Fibroblast of lung (primary cell): ENCODE data around the gene UBE3D. TPM values are rescaled to one million over a fixed set of nuclear protein-coding genes. Genes with fewer than 3 reads are reported as not detected.

ENCODE experiments used
- DNase-seq, 2 donors: peaks; one replicate each; pipeline versions ENCODE4 v3.0.0 to v3.0.0-alpha.2; 2010; ENCODE audit warnings: low read depth in 2 of 2
- H2AFZ ChIP-seq: 2 replicates; pipeline ENCODE4 v1.5.1; 2012; ENCODE audit warnings: low read length, control low read depth, inconsistent platforms
- H3K27ac ChIP-seq: 2 replicates; pipeline ENCODE4 v1.5.1; 2011; ENCODE audit warnings: low read length, control low read depth; ENCODE audit not compliant: insufficient read depth
- H3K27me3 ChIP-seq: 2 replicates; pipeline ENCODE4 v1.5.1; 2011; ENCODE audit warnings: mild to moderate bottlenecking, low read length; ENCODE audit not compliant: control insufficient read depth, insufficient read depth
- H3K36me3 ChIP-seq: 2 replicates; pipeline ENCODE4 v1.5.1; 2011; ENCODE audit warnings: low read length; ENCODE audit not compliant: control insufficient read depth, insufficient read depth
- H3K4me1 ChIP-seq: 2 replicates; pipeline ENCODE4 v1.5.1; 2011; ENCODE audit warnings: low read length; ENCODE audit not compliant: control insufficient read depth, insufficient read depth; ENCODE audit errors: extremely low read depth
- H3K4me2 ChIP-seq: 2 replicates; pipeline ENCODE4 v1.5.1; 2011; ENCODE audit warnings: low read length, control low read depth; ENCODE audit not compliant: insufficient read depth; ENCODE audit errors: extremely low read depth
- H3K4me3 ChIP-seq, 4 experiments: fragments of 200-600 bp in 1 of 4; sonication (generic) in 1 of 4; replicated peaks in 1 of 4; 2 replicates each; pipeline ENCODE4 v1.5.1; 2011 to 2016; ENCODE audit warnings: low read length in 4 of 4, low read depth in 3 of 4, mild to moderate bottlenecking in 3 of 4, control low read depth in 2 of 4, inconsistent platforms in 1 of 4, mixed read lengths in 1 of 4; ENCODE audit not compliant: insufficient read depth in 1 of 4; ENCODE audit errors: control extremely low read depth in 1 of 4
- H3K79me2 ChIP-seq: 2 replicates; pipeline ENCODE4 v1.5.1; 2012; ENCODE audit warnings: mild to moderate bottlenecking, low read length, inconsistent platforms; ENCODE audit not compliant: control insufficient read depth, insufficient read depth
- H3K9ac ChIP-seq: 2 replicates; pipeline ENCODE4 v1.5.1; 2011; ENCODE audit warnings: mild to moderate bottlenecking, low read length, control low read depth; ENCODE audit not compliant: insufficient read depth
- H3K9me3 ChIP-seq: 2 replicates; pipeline ENCODE4 v1.5.1; 2012; ENCODE audit warnings: low read depth, low read length; ENCODE audit not compliant: control insufficient read depth, insufficient read depth
- H4K20me1 ChIP-seq: 2 replicates; pipeline ENCODE4 v1.5.1; 2011; ENCODE audit warnings: low read length; ENCODE audit not compliant: control insufficient read depth, insufficient read depth; ENCODE audit errors: extremely low read depth
- EZH2 ChIP-seq: IDR thresholded peaks from 2 replicates; pipeline ENCODE4 v1.5.1; 2012; ENCODE audit warnings: low read length, control low read depth, mild to moderate bottlenecking; ENCODE audit errors: missing control alignments
- polyA plus RNA-seq, 2 donors: library from polyadenylated mRNA; depleted of rRNA in 1 of 2; stranded (reverse) in 1 of 2; unstranded in 1 of 2; fragments of >200 nt; gene quantifications; 2 replicates each; pipeline ENCODE4 v1.2.1, GENCODE V29; 2011 to 2012; ENCODE audit warnings: missing spikeins in 1 of 2
- total RNA-seq: library from RNA; depleted of rRNA; stranded (reverse); fragments of >200 nt; gene quantifications from 2 replicates; pipeline ENCODE4 v1.2.1, GENCODE V29; 2014
- TF ChIP-seq, protein P1 (sequence below), 2 donors: IDR thresholded peaks in 1 of 2; conservative IDR thresholded peaks in 1 of 2; 1 replicate in 1 of 2; 2 replicates in 1 of 2; pipeline ENCODE4 v1.5.1; 2011 to 2012; ENCODE audit warnings: low read length in 2 of 2, control low read depth in 1 of 2, inconsistent platforms in 1 of 2, low read depth in 1 of 2, mild to moderate bottlenecking in 1 of 2

Gene UBE3D
- total and polyA plus RNA-seq, 2 donors (not counting 1 experiment from before 2014, with no cell fraction given) = 2.8 to 5.6 TPM

GRCh38 chr6:82890240-82890639, 175.4 kb downstream of the UBE3D start:
- TF ChIP-seq EZH2 = no peak
- TF ChIP-seq, protein P1, sequence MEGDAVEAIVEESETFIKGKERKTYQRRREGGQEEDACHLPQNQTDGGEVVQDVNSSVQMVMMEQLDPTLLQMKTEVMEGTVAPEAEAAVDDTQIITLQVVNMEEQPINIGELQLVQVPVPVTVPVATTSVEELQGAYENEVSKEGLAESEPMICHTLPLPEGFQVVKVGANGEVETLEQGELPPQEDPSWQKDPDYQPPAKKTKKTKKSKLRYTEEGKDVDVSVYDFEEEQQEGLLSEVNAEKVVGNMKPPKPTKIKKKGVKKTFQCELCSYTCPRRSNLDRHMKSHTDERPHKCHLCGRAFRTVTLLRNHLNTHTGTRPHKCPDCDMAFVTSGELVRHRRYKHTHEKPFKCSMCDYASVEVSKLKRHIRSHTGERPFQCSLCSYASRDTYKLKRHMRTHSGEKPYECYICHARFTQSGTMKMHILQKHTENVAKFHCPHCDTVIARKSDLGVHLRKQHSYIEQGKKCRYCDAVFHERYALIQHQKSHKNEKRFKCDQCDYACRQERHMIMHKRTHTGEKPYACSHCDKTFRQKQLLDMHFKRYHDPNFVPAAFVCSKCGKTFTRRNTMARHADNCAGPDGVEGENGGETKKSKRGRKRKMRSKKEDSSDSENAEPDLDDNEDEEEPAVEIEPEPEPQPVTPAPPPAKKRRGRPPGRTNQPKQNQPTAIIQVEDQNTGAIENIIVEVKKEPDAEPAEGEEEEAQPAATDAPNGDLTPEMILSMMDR (conservative IDR thresholded peaks at IDR 0.05 in 1 of 2, IDR thresholded peaks at IDR 0.05 in 1 of 2; ENCODE audit: low read depth in 1 of 2, low read length in 2 of 2) = no peak
- Histone ChIP-seq H4K20me1 (no peaks in the 10 kb centered on the region), H3K9me3 (no peaks in the 10 kb centered on the region), H2AFZ (no peak overlapping the region), H3K27me3 (no peaks in the 10 kb centered on the region), H3K36me3 (no peaks in the 10 kb centered on the region), H3K9ac (no peak overlapping the region), H3K27ac (no peak overlapping the region), H3K79me2 (no peaks in the 10 kb centered on the region), H3K4me1 (no peaks in the 10 kb centered on the region), H3K4me2 (no peak overlapping the region), H3K4me3 (no peak overlapping the region)
- no peak for DNase-seq

- Histone ChIP-seq H3K36me3 (no peaks in the 10 kb centered on the region), H2AFZ (no peak overlapping the region), H4K20me1 (no peaks in the 10 kb centered on the region), H3K27ac (no peak overlapping the region), H3K4me3 (no peak overlapping the region), H3K27me3 (no peaks in the 10 kb centered on the region), H3K79me2 (no peaks in the 10 kb centered on the region), H3K4me1 (no peaks in the 10 kb centered on the region), H3K4me2 (no peak overlapping the region), H3K9me3 (no peaks in the 10 kb centered on the region), H3K9ac (no peak overlapping the region)
- TF ChIP-seq EZH2 = no peak
- TF ChIP-seq, protein P1 (conservative IDR thresholded peaks at IDR 0.05 in 1 of 2, IDR thresholded peaks at IDR 0.05 in 1 of 2; ENCODE audit: low read depth in 1 of 2, low read length in 2 of 2) = no peak
- no peak for DNase-seq
Measured at GRCh38 chr6:82889143-82889542, 176.5 kb downstream of the UBE3D start.

- Histone ChIP-seq H4K20me1 (no peaks in the 10 kb centered on the region), H3K4me2 (no peak overlapping the region), H3K79me2 (no peaks in the 10 kb centered on the region), H3K27ac (no peak overlapping the region), H3K27me3 (no peaks in the 10 kb centered on the region), H2AFZ (no peak overlapping the region), H3K4me1 (no peaks in the 10 kb centered on the region), H3K9me3 (no peaks in the 10 kb centered on the region), H3K36me3 (no peaks in the 10 kb centered on the region), H3K4me3 (no peak overlapping the region), H3K9ac (no peak overlapping the region)
- no peak for DNase-seq
- no peak for TF ChIP-seq EZH2
- TF ChIP-seq, protein P1 (conservative IDR thresholded peaks at IDR 0.05 in 1 of 2, IDR thresholded peaks at IDR 0.05 in 1 of 2; ENCODE audit: low read depth in 1 of 2, low read length in 2 of 2) = no peak
Measured at GRCh38 chr6:82882363-82883023, 183.1 kb downstream of the UBE3D start.
